ENCODE measurements around the gene METTL13. TPM values are rescaled to one million over a fixed set of nuclear protein-coding genes. Genes with fewer than 3 reads are reported as not detected.

Gene METTL13
- total and polyA plus RNA-seq, 2 donors (not counting 1 experiment from before 2014, with no cell fraction given): 16.8 to 33.0 TPM

DNA sequence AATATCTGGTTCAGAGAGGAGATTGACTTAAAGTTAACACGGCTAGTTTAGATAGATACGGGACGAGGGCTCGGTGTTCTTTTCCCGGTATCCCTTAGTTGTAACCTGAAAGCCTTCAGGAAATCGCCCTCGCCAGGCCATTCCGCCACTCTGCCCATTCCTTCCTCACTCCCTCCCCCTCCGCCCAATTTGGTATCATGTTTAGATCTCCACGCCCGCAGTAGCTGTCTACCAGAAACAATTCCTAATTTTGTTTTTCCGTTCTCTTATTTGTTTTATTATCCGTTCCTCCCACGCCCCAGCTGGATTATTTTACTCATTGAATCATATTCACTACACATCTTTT lies 38.9 kb upstream of the METTL13 start:
- intact Hi-C loops (cut with micrococcal nuclease): loop anchor here (1.0 to 5.0 kb wide), 7 partner anchors 39 to 1850 kb away; partner anchors contain the start of genes DNM3, METTL13, PIGC and PRRC2C
- Mint-ChIP-seq H3K4me1 (peaks cover 40% of the 10 kb centered on the region), H3K9me3 (ENCODE audit: insufficient read depth) (no peaks in the 10 kb centered on the region), H3K27ac (peak overlapping the region; percentile 100), H3K4me3 (peak overlapping the region; percentile 100), H3K27me3 (no peaks in the 10 kb centered on the region)
- peak overlapping the region; percentile 69 to 95 (median 93) for H3K4me3 ChIP-seq (ENCODE audit: control extremely low read depth in 1 of 5, extremely low read depth in 1 of 5, insufficient read depth in 1 of 5, low read depth in 2 of 5, low read length in 4 of 5)
- H2AFZ ChIP-seq (ENCODE audit: insufficient read depth, low read depth, low read length, poor library complexity, severe bottlenecking): peak overlapping the region; percentile 94
- peaks cover 0 to 7% of the 10 kb centered on the region in 2 experiments for H3K36me3 ChIP-seq (replicated peaks in 1 of 2; ENCODE audit: control extremely low read depth in 1 of 2, control insufficient read depth in 1 of 2, extremely low read depth in 1 of 2, insufficient read depth in 2 of 2, low read length in 1 of 2)
- no peaks in the 10 kb centered on the region for H3K9me3 ChIP-seq (ENCODE audit: control extremely low read depth in 1 of 3, control insufficient read depth in 2 of 3, insufficient read depth in 1 of 3, low read length in 2 of 3)
- DNase-seq: no peak
- peak overlapping the region; percentile 91 for H3K27ac ChIP-seq (ENCODE audit: low read length in 2 of 2)
- POLR2A ChIA-PET: interaction anchor here (0.6 to 3.6 kb wide), 4 partner anchors 9 to 653 kb away, joined by 3 to 29 read pairs (median 4); partner anchors contain the start of gene METTL13
- 0% methylated on average over 11 of the region's 14 CpGs for WGBS (ENCODE audit: insufficient coverage)
- peaks cover 20 to 23% of the 10 kb centered on the region in 2 donors for H3K4me1 ChIP-seq (ENCODE audit: control insufficient read depth in 2 of 2, insufficient read depth in 2 of 2, low read length in 2 of 2)
- peak overlapping the region; percentile 82 for H3K4me2 ChIP-seq (replicated peaks; ENCODE audit: low read depth, low read length, poor library complexity, severe bottlenecking)
- CTCF ChIA-PET: interaction anchor here (1.2 to 1.7 kb wide), 2 partner anchors 27 to 257 kb away, joined by 3 to 5 read pairs; partner anchors contain the start of gene PRRC2C
- ATAC-seq (ENCODE audit: low read depth): peak; percentile 2
- no peaks in the 10 kb centered on the region for H3K27me3 ChIP-seq (replicated peaks in 1 of 4; ENCODE audit: control extremely low read depth in 1 of 4, control insufficient read depth in 3 of 4, insufficient read depth in 4 of 4, low read length in 3 of 4)
- H3K9ac ChIP-seq (ENCODE audit: low read length): peak overlapping the region; percentile 93
- TF ChIP-seq, protein P1, sequence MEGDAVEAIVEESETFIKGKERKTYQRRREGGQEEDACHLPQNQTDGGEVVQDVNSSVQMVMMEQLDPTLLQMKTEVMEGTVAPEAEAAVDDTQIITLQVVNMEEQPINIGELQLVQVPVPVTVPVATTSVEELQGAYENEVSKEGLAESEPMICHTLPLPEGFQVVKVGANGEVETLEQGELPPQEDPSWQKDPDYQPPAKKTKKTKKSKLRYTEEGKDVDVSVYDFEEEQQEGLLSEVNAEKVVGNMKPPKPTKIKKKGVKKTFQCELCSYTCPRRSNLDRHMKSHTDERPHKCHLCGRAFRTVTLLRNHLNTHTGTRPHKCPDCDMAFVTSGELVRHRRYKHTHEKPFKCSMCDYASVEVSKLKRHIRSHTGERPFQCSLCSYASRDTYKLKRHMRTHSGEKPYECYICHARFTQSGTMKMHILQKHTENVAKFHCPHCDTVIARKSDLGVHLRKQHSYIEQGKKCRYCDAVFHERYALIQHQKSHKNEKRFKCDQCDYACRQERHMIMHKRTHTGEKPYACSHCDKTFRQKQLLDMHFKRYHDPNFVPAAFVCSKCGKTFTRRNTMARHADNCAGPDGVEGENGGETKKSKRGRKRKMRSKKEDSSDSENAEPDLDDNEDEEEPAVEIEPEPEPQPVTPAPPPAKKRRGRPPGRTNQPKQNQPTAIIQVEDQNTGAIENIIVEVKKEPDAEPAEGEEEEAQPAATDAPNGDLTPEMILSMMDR (IDR thresholded peaks at IDR 0.05): no peak
- no peak for TF ChIP-seq EZH2 (IDR thresholded peaks at IDR 0.05; ENCODE audit: borderline replicate concordance, insufficient read depth, low read depth, low read length, poor library complexity, severe bottlenecking)
- H4K20me1 ChIP-seq (ENCODE audit: control insufficient read depth, insufficient read depth, low read length, poor library complexity, severe bottlenecking): no peaks in the 10 kb centered on the region
- H3K79me2 ChIP-seq (ENCODE audit: control insufficient read depth, insufficient read depth, low read length): peaks cover 9% of the 10 kb centered on the region

Measured in B cell (primary cell).